ENCODE results near the gene TRPC5OS. TPM values are rescaled to one million over a fixed set of nuclear protein-coding genes. Genes with fewer than 3 reads are reported as not detected.

Gene TRPC5OS
- total RNA-seq, 1 donor from 2014 or later, result not detected

GRCh38 chrX:111877681-111878080 is 1.7 kb downstream of the TRPC5OS start:
- TF ChIP-seq, protein P1, sequence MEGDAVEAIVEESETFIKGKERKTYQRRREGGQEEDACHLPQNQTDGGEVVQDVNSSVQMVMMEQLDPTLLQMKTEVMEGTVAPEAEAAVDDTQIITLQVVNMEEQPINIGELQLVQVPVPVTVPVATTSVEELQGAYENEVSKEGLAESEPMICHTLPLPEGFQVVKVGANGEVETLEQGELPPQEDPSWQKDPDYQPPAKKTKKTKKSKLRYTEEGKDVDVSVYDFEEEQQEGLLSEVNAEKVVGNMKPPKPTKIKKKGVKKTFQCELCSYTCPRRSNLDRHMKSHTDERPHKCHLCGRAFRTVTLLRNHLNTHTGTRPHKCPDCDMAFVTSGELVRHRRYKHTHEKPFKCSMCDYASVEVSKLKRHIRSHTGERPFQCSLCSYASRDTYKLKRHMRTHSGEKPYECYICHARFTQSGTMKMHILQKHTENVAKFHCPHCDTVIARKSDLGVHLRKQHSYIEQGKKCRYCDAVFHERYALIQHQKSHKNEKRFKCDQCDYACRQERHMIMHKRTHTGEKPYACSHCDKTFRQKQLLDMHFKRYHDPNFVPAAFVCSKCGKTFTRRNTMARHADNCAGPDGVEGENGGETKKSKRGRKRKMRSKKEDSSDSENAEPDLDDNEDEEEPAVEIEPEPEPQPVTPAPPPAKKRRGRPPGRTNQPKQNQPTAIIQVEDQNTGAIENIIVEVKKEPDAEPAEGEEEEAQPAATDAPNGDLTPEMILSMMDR (IDR thresholded peaks at IDR 0.05; ENCODE audit: insufficient read depth, low read length, severe bottlenecking), result no peak
- FAIRE-seq (no peak), DNase-seq (ENCODE audit: low read depth) (no peak)
- H3K27me3 ChIP-seq (ENCODE audit: control insufficient read depth, insufficient read depth, low read length), result no peaks in the 10 kb centered on the region
- H3K36me3 ChIP-seq (ENCODE audit: control insufficient read depth, insufficient read depth, low read length), result no peaks in the 10 kb centered on the region
- H3K4me3 ChIP-seq (ENCODE audit: low read depth, low read length), result no peak overlapping the region

DNA sequence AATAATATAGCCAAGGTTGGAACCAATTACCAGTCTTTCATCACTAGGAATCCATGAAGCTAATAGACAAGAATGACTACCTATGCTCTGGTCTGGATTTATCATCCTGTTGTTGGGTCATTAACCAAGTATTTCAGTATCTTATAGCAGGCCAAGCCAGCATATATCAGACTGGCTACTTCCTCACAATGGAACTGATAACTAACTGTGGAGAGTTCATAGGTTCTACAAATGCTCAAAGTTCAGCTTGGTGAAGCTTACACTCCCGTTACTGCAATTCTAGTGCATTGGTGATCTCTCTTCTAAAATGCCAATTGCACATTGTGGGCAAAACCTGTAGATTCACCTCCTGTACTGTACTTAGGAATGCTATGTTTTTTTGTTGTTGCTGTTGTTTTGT is 4.8 kb downstream of the TRPC5OS start:
- DNase-seq (ENCODE audit: low read depth) (no peak), FAIRE-seq (no peak)
- no peaks in the 10 kb centered on the region for H3K27me3 ChIP-seq (ENCODE audit: control insufficient read depth, insufficient read depth, low read length)
- no peak overlapping the region for H3K4me3 ChIP-seq (ENCODE audit: low read depth, low read length)
- TF ChIP-seq, protein P1 (IDR thresholded peaks at IDR 0.05; ENCODE audit: insufficient read depth, low read length, severe bottlenecking), result no peak
- H3K36me3 ChIP-seq (ENCODE audit: control insufficient read depth, insufficient read depth, low read length), result no peaks in the 10 kb centered on the region

- FAIRE-seq (no peak), DNase-seq (ENCODE audit: low read depth) (no peak)
- TF ChIP-seq, protein P1 (IDR thresholded peaks at IDR 0.05; ENCODE audit: insufficient read depth, low read length, severe bottlenecking), result no peak
Observed at GRCh38 chrX:111881715-111882114, 5.7 kb downstream of the TRPC5OS start.

GRCh38 chrX:111886678-111887077 is 10.7 kb downstream of the TRPC5OS start:
- TF ChIP-seq, protein P1 (IDR thresholded peaks at IDR 0.05; ENCODE audit: insufficient read depth, low read length, severe bottlenecking), result no peak

More at GRCh38 chrX:111881715-111882114, 5.7 kb downstream of the TRPC5OS start:
- Histone ChIP-seq H3K27me3 (ENCODE audit: control insufficient read depth, insufficient read depth, low read length) (no peaks in the 10 kb centered on the region), H3K4me3 (ENCODE audit: low read depth, low read length) (no peak overlapping the region), H3K36me3 (ENCODE audit: control insufficient read depth, insufficient read depth, low read length) (no peaks in the 10 kb centered on the region)

GRCh38 chrX:111888600-111888999 is 12.6 kb downstream of the TRPC5OS start:
- H3K4me3 ChIP-seq (ENCODE audit: low read depth, low read length), result no peak overlapping the region
- FAIRE-seq, result no peak
- H3K36me3 ChIP-seq (ENCODE audit: control insufficient read depth, insufficient read depth, low read length), result no peaks in the 10 kb centered on the region
- H3K27me3 ChIP-seq (ENCODE audit: control insufficient read depth, insufficient read depth, low read length), result no peaks in the 10 kb centered on the region
- no peak for DNase-seq (ENCODE audit: low read depth)
- TF ChIP-seq, protein P1 (IDR thresholded peaks at IDR 0.05; ENCODE audit: insufficient read depth, low read length, severe bottlenecking), result no peak

More at GRCh38 chrX:111886678-111887077, 10.7 kb downstream of the TRPC5OS start:
- H3K36me3 ChIP-seq (ENCODE audit: control insufficient read depth, insufficient read depth, low read length), result no peaks in the 10 kb centered on the region
- FAIRE-seq (peak; percentile 73), DNase-seq (ENCODE audit: low read depth) (no peak)
- H3K27me3 ChIP-seq (ENCODE audit: control insufficient read depth, insufficient read depth, low read length), result no peaks in the 10 kb centered on the region
- H3K4me3 ChIP-seq (ENCODE audit: low read depth, low read length), result no peak overlapping the region

DNA sequence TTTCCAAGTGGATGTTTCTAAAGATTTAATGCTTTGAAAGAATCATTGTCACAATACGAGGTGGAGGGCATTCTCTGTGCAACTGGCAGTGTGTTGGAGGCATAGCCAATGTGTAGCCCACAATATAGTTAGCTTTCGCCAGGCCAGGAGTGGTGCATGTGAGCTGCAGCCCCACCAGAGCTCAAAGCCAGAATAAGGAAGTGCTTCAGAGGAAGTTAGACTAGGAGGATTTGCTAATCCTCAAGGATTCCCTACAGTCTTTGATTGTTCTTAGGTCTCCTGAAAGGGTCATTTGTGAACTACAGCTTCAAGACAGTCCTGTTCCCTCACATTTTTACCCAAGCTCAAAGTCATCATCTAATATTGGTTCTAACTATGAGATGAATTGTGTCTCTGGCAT is 16.4 kb downstream of the TRPC5OS start:
- FAIRE-seq, result no peak
- DNase-seq (ENCODE audit: low read depth), result no peak
- H3K27me3 ChIP-seq (ENCODE audit: control insufficient read depth, insufficient read depth, low read length), result no peaks in the 10 kb centered on the region
- no peaks in the 10 kb centered on the region for H3K36me3 ChIP-seq (ENCODE audit: control insufficient read depth, insufficient read depth, low read length)
- H3K4me3 ChIP-seq (ENCODE audit: low read depth, low read length), result no peak overlapping the region
- TF ChIP-seq, protein P1 (IDR thresholded peaks at IDR 0.05; ENCODE audit: insufficient read depth, low read length, severe bottlenecking), result no peak

All from bronchial epithelial cell (primary cell).